ENCODE results near the gene METAP1D. TPM values are rescaled to one million over a fixed set of nuclear protein-coding genes. Genes with fewer than 3 reads are reported as not detected.

METAP1D gene
- total and polyA plus RNA-seq, 12 donors = 1.7 to 21.8 (median 7.8) TPM

DNA sequence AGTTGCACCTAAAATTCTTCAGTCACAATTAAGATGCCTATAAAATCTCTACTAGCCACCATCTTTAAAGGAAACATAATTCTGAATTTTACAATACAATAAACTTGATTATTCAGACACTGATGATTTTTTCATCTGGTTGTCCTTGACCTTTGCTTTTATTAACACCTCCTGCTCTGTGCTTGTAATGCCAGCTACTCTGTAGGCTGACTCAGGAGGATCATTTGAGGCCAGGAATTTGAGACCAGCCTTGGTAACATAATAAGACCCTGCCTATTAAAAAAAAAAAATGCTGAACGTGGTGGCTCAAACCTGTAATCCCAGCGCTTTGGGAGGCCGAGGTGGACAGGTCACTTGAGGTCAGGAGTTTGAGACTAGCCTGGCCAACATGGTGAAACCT, 39.2 kb upstream of the METAP1D start:
- intact Hi-C loops (cut with DNase I) = no loop called here
- TF ChIP-seq, protein P1, sequence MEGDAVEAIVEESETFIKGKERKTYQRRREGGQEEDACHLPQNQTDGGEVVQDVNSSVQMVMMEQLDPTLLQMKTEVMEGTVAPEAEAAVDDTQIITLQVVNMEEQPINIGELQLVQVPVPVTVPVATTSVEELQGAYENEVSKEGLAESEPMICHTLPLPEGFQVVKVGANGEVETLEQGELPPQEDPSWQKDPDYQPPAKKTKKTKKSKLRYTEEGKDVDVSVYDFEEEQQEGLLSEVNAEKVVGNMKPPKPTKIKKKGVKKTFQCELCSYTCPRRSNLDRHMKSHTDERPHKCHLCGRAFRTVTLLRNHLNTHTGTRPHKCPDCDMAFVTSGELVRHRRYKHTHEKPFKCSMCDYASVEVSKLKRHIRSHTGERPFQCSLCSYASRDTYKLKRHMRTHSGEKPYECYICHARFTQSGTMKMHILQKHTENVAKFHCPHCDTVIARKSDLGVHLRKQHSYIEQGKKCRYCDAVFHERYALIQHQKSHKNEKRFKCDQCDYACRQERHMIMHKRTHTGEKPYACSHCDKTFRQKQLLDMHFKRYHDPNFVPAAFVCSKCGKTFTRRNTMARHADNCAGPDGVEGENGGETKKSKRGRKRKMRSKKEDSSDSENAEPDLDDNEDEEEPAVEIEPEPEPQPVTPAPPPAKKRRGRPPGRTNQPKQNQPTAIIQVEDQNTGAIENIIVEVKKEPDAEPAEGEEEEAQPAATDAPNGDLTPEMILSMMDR (IDR thresholded peaks at IDR 0.05) = no peak
- DNase-seq = peak in 1 of 7 donors; percentile 16
- Histone ChIP-seq H3K27ac (no peak overlapping the region), H3K27me3 (no peaks in the 10 kb centered on the region), H3K4me3 (no peak overlapping the region), H3K4me1 (replicated peaks in 1 of 2) (peaks cover 4 to 14% of the 10 kb centered on the region in 2 donors), H3K9me3 (replicated peaks in 1 of 3) (no peaks in the 10 kb centered on the region), H3K36me3 (replicated peaks in 1 of 2) (no peaks in the 10 kb centered on the region)
- 67 to 87% (median 72%) methylated on average over 3 of the region's 3 CpGs for WGBS, 4 donors

DNA sequence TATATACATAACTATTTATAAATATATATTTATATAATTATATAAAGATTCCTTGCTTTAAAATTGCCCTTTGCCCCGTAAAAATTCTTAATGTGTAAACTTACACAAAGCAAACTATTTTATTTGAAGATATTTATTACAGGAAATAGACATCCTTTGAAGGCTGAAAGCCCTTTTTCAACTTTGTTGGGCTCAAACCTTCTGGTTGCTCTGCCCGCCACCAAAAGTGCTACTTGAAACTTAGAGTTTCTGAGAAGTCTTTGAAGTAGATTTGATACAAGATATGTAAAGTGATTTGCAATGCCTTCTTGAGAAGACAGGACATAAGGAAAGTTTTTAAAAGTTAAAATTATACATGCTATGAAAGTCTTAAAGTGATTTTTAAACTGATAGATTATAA, 36.6 kb upstream of the METAP1D start:
- H3K27ac ChIP-seq = no peak overlapping the region
- H3K4me3 ChIP-seq = no peak overlapping the region
- WGBS, 4 donors = 88 to 96% (median 95%) methylated on average over 2 of the region's 2 CpGs
- H3K4me1 ChIP-seq (replicated peaks in 1 of 2) = peaks cover 4 to 14% of the 10 kb centered on the region in 2 donors
- no peak for DNase-seq
- no peaks in the 10 kb centered on the region for H3K9me3 ChIP-seq (replicated peaks in 1 of 3)
- TF ChIP-seq, protein P1 (IDR thresholded peaks at IDR 0.05) = no peak
- no peak for TF ChIP-seq POLR2A (IDR thresholded peaks at IDR 0.05)
- H3K36me3 ChIP-seq (replicated peaks in 1 of 2) = peaks cover 0 to 18% of the 10 kb centered on the region in 2 donors
- no peaks in the 10 kb centered on the region for H3K27me3 ChIP-seq
- intact Hi-C loops (cut with DNase I) = no loop called here

GRCh38 chr2:171964308-171964707, 35.4 kb upstream of the METAP1D start:
- TF ChIP-seq, protein P1 (IDR thresholded peaks at IDR 0.05) = no peak
- no peak for TF ChIP-seq POLR2A (IDR thresholded peaks at IDR 0.05)
- Histone ChIP-seq H3K27ac (no peak overlapping the region), H3K4me3 (no peak overlapping the region), H3K9me3 (replicated peaks in 1 of 3) (no peaks in the 10 kb centered on the region), H3K27me3 (no peaks in the 10 kb centered on the region), H3K36me3 (replicated peaks in 1 of 2) (peaks cover 0 to 18% of the 10 kb centered on the region in 2 donors), H3K4me1 (replicated peaks in 1 of 2) (peaks cover 4 to 14% of the 10 kb centered on the region in 2 donors)
- no peak for DNase-seq
- 93 to 98% (median 96%) methylated on average over 2 of the region's 2 CpGs for WGBS, 4 donors
- intact Hi-C loops (cut with DNase I) = no loop called here

GRCh38 chr2:171965238-171965637, 34.5 kb upstream of the METAP1D start:
- 88 to 96% (median 90%) methylated on average over 3 of the region's 3 CpGs for WGBS, 4 donors
- Histone ChIP-seq H3K36me3 (replicated peaks in 1 of 2) (peaks cover 0 to 18% of the 10 kb centered on the region in 2 donors), H3K27me3 (no peaks in the 10 kb centered on the region), H3K27ac (no peak overlapping the region), H3K9me3 (replicated peaks in 1 of 3) (no peaks in the 10 kb centered on the region), H3K4me1 (replicated peaks in 1 of 2) (peaks cover 4 to 12% of the 10 kb centered on the region in 2 donors), H3K4me3 (no peak overlapping the region)
- intact Hi-C loops (cut with DNase I) = no loop called here
- no peak for DNase-seq
- TF ChIP-seq POLR2A (IDR thresholded peaks at IDR 0.05) = no peak
- TF ChIP-seq, protein P1 (IDR thresholded peaks at IDR 0.05) = no peak
